Liver (tissue), 9 donors: Measurements from ENCODE around the gene SCPEP1. TPM values are rescaled to one million over a fixed set of nuclear protein-coding genes. Genes with fewer than 3 reads are reported as not detected.

Source experiments
- DNase-seq: peaks from one replicate; pipeline ENCODE4 v3.0.0-alpha.2; 2017; ENCODE audit warnings: low spot score
- H3K27ac ChIP-seq, 2 donors: one replicate each; pipeline ENCODE4 v1.7.0; 2013; ENCODE audit warnings: inconsistent platforms in 2 of 2, low read length in 2 of 2, control low read depth in 1 of 2, low read depth in 1 of 2, mild to moderate bottlenecking in 1 of 2
- H3K27me3 ChIP-seq, 4 donors: one replicate each; pipeline versions ENCODE4 v1.6.1 to v1.7.0; 2013; ENCODE audit warnings: low read length in 3 of 4, inconsistent platforms in 1 of 4, mild to moderate bottlenecking in 1 of 4, moderate library complexity in 1 of 4; ENCODE audit not compliant: control insufficient read depth in 4 of 4, insufficient read depth in 4 of 4
- H3K36me3 ChIP-seq, 4 donors: one replicate each; pipeline versions ENCODE4 v1.6.1 to v1.7.0; 2013; ENCODE audit warnings: low read length in 3 of 4, mild to moderate bottlenecking in 3 of 4, low read depth in 1 of 4, moderate library complexity in 1 of 4; ENCODE audit not compliant: control insufficient read depth in 4 of 4, insufficient read depth in 3 of 4
- H3K4me1 ChIP-seq, 4 donors: one replicate each; pipeline versions ENCODE4 v1.6.1 to v1.7.0; 2013; ENCODE audit warnings: low read length in 3 of 4, mild to moderate bottlenecking in 3 of 4, moderate library complexity in 1 of 4; ENCODE audit not compliant: control insufficient read depth in 4 of 4, insufficient read depth in 4 of 4
- H3K4me3 ChIP-seq, 3 donors: one replicate each; pipeline versions ENCODE4 v1.6.1 to v1.7.0; 2013; ENCODE audit warnings: low read length in 3 of 3, control low read depth in 1 of 3, low read depth in 1 of 3, mild to moderate bottlenecking in 1 of 3
- H3K9ac ChIP-seq, 2 donors: one replicate each; pipeline ENCODE4 v1.7.0; 2013; ENCODE audit warnings: low read length in 2 of 2, mild to moderate bottlenecking in 2 of 2, moderate library complexity in 2 of 2, control low read depth in 1 of 2, low read depth in 1 of 2
- H3K9me3 ChIP-seq, 4 donors: one replicate each; pipeline versions ENCODE4 v1.6.1 to v1.7.0; 2013; ENCODE audit warnings: low read length in 3 of 4; ENCODE audit not compliant: control insufficient read depth in 4 of 4
- EGR1 ChIP-seq, 2 donors: IDR thresholded peaks; 2 replicates each; pipeline ENCODE4 v1.6.1; 2016 to 2018; ENCODE audit warnings: antibody characterized with exemption in 2 of 2, low read depth in 2 of 2
- FOXA2 ChIP-seq: IDR thresholded peaks from 2 replicates; pipeline ENCODE4 v1.6.1; 2016; ENCODE audit warnings: antibody characterized with exemption
- GABPA ChIP-seq, 2 donors: IDR thresholded peaks in 1 of 2; conservative IDR thresholded peaks in 1 of 2; 2 replicates each; pipeline ENCODE4 v1.6.1; 2016; ENCODE audit warnings: antibody characterized with exemption in 2 of 2, mild to moderate bottlenecking in 1 of 2, moderate library complexity in 1 of 2
- HNF4A ChIP-seq, 2 donors: conservative IDR thresholded peaks; 2 replicates each; pipeline ENCODE4 v1.6.1; 2016; ENCODE audit warnings: antibody characterized with exemption in 2 of 2, mild to moderate bottlenecking in 2 of 2
- JUND ChIP-seq, 2 donors: IDR thresholded peaks; 2 replicates each; pipeline ENCODE4 v1.6.1; 2016; ENCODE audit warnings: antibody characterized with exemption in 2 of 2
- NR2F2 ChIP-seq: IDR thresholded peaks from 2 replicates; pipeline ENCODE4 v1.6.1; 2016; ENCODE audit warnings: antibody characterized with exemption
- RXRA ChIP-seq, 2 donors: IDR thresholded peaks; 2 replicates each; pipeline ENCODE4 v1.6.1; 2017 to 2018; ENCODE audit warnings: antibody characterized with exemption in 2 of 2, mild to moderate bottlenecking in 1 of 2
- TAF1 ChIP-seq: conservative IDR thresholded peaks from 2 replicates; pipeline ENCODE4 v1.6.1; 2016; ENCODE audit warnings: antibody characterized with exemption, mild to moderate bottlenecking
- YY1 ChIP-seq: IDR thresholded peaks from 2 replicates; pipeline ENCODE4 v1.6.1; 2016; ENCODE audit warnings: antibody characterized with exemption, mild to moderate bottlenecking
- WGBS: extraction: QIAGEN DNeasy Blood & Tissue Kit; methylation state at CpG from one replicate; pipeline ENCODE4 v1.1.7; 2013; 5-methylcytosine and 5-hydroxymethylcytosine counted together
- polyA plus RNA-seq, 2 donors: library from polyadenylated mRNA; stranded (reverse) in 1 of 2; unstranded in 1 of 2; fragments of 200-250 nt in 1 of 2; fragments of >200 nt in 1 of 2; fragmentation: Nextera tagmentation in 1 of 2; extraction: Ambion mirVana in 1 of 2; gene quantifications; one replicate each; pipeline versions ENCODE4 v1.2.1 to v1.2.3, GENCODE V29; 2013 to 2015
- total RNA-seq, 2 donors: library from RNA; depleted of rRNA; stranded (reverse); fragments of >200 nt; gene quantifications; one replicate each; pipeline ENCODE4 v1.2.3, GENCODE V29; 2014
- TF ChIP-seq, protein P1 (sequence below): IDR thresholded peaks from 2 replicates; pipeline ENCODE4 v1.6.1; 2016; ENCODE audit warnings: antibody characterized with exemption, mild to moderate bottlenecking
- TF ChIP-seq, protein P2 (sequence below): IDR thresholded peaks from 2 replicates; pipeline ENCODE4 v1.6.1; 2016; ENCODE audit warnings: antibody characterized with exemption
- TF ChIP-seq, protein P3 (sequence below): IDR thresholded peaks from 2 replicates; pipeline ENCODE4 v1.6.1; 2016; ENCODE audit warnings: antibody characterized with exemption
- TF ChIP-seq, protein P4 (sequence below): IDR thresholded peaks from 2 replicates; pipeline ENCODE4 v1.6.1; 2016; ENCODE audit warnings: antibody characterized with exemption
- donor health status: healthy.
- donor health status: healthy.
- donor health status: healthy.
- donor health status: healthy.
- donor health status: healthy.

The SCPEP1 gene
- total and polyA plus RNA-seq, 4 donors, result 15.7 to 29.3 (median 28.2) TPM

DNA sequence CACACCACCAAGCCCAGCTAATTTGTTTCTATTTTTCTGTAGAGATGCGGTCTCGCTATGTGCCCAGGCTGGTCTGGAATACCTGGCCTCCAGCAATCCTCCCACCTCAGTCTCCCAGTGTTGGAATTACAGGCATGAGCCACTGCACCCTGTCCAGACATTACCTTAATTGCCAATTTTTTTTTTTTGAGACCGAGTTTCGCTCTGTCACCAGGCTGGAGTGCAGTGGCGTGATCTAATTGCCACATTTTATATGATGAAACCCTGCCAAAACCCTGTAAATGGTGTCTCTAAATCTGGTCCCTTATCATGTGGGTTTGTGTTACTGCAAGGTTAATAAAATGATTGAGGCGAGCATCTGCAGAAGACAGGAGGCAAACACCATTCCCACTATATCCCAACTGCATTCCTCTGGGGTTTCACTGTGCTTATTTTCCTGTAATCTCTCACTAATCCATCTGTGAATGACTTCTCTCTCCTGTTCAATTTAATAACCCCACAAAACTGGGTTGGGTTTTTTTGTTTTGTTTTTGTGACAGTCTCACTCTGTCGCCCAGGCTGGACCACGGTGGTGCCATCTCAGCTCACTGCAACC, 44.7 kb upstream of the SCPEP1 start:
- Histone ChIP-seq H3K4me3 (no peak overlapping the region), H3K27me3 (no peaks in the 10 kb centered on the region), H3K4me1 (no peaks in the 10 kb centered on the region), H3K36me3 (peaks cover 0 to 16% (median 6%) of the 10 kb centered on the region in 4 donors), H3K9ac (no peak overlapping the region), H3K9me3 (no peaks in the 10 kb centered on the region), H3K27ac (no peak overlapping the region)
- no peak for DNase-seq
- 96% methylated on average over 8 of the region's 8 CpGs for WGBS
- TF ChIP-seq YY1 (no peak), GABPA (IDR thresholded peaks at IDR 0.05 in 1 of 2, conservative IDR thresholded peaks at IDR 0.05 in 1 of 2) (no peak), RXRA (IDR thresholded peaks at IDR 0.05) (no peak), NR2F2 (no peak), JUND (IDR thresholded peaks at IDR 0.05) (no peak), TAF1 (no peak), FOXA2 (no peak), HNF4A (conservative IDR thresholded peaks at IDR 0.05) (no peak), EGR1 (IDR thresholded peaks at IDR 0.05; ENCODE audit: low read depth in 2 of 2) (no peak)
- TF ChIP-seq, protein P1, sequence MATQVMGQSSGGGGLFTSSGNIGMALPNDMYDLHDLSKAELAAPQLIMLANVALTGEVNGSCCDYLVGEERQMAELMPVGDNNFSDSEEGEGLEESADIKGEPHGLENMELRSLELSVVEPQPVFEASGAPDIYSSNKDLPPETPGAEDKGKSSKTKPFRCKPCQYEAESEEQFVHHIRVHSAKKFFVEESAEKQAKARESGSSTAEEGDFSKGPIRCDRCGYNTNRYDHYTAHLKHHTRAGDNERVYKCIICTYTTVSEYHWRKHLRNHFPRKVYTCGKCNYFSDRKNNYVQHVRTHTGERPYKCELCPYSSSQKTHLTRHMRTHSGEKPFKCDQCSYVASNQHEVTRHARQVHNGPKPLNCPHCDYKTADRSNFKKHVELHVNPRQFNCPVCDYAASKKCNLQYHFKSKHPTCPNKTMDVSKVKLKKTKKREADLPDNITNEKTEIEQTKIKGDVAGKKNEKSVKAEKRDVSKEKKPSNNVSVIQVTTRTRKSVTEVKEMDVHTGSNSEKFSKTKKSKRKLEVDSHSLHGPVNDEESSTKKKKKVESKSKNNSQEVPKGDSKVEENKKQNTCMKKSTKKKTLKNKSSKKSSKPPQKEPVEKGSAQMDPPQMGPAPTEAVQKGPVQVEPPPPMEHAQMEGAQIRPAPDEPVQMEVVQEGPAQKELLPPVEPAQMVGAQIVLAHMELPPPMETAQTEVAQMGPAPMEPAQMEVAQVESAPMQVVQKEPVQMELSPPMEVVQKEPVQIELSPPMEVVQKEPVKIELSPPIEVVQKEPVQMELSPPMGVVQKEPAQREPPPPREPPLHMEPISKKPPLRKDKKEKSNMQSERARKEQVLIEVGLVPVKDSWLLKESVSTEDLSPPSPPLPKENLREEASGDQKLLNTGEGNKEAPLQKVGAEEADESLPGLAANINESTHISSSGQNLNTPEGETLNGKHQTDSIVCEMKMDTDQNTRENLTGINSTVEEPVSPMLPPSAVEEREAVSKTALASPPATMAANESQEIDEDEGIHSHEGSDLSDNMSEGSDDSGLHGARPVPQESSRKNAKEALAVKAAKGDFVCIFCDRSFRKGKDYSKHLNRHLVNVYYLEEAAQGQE, result no peak
- TF ChIP-seq, protein P2, sequence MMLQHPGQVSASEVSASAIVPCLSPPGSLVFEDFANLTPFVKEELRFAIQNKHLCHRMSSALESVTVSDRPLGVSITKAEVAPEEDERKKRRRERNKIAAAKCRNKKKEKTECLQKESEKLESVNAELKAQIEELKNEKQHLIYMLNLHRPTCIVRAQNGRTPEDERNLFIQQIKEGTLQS, result no peak
- TF ChIP-seq, protein P3, sequence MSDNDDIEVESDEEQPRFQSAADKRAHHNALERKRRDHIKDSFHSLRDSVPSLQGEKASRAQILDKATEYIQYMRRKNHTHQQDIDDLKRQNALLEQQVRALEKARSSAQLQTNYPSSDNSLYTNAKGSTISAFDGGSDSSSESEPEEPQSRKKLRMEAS, result no peak

DNA sequence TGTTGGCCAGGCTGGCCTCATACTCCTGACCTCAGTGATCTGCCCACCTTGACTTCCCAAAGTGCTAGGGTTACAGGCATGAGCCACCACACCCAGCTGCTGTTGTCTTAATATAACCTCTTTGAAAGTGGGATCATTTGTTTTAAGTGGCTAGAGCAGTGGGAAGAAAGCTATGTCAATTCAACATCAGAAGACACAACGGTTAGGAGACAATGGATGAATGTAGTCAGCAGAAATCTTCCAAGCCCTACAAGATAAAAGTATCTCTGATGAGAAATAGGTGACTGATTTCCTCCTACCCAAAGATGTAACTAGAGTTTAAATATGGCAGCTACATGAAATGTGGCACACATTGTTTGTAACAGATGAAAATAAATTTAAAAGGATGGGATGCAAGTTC, 44.1 kb upstream of the SCPEP1 start:
- Histone ChIP-seq H3K4me1 (no peaks in the 10 kb centered on the region), H3K4me3 (no peak overlapping the region), H3K9me3 (no peaks in the 10 kb centered on the region), H3K9ac (no peak overlapping the region), H3K36me3 (peaks cover 0 to 16% (median 6%) of the 10 kb centered on the region in 4 donors), H3K27ac (no peak overlapping the region), H3K27me3 (no peaks in the 10 kb centered on the region)
- 86% methylated on average over 1 of the region's 1 CpG for WGBS
- TF ChIP-seq GABPA (IDR thresholded peaks at IDR 0.05 in 1 of 2, conservative IDR thresholded peaks at IDR 0.05 in 1 of 2) (no peak), YY1 (no peak)
- TF ChIP-seq, protein P4, sequence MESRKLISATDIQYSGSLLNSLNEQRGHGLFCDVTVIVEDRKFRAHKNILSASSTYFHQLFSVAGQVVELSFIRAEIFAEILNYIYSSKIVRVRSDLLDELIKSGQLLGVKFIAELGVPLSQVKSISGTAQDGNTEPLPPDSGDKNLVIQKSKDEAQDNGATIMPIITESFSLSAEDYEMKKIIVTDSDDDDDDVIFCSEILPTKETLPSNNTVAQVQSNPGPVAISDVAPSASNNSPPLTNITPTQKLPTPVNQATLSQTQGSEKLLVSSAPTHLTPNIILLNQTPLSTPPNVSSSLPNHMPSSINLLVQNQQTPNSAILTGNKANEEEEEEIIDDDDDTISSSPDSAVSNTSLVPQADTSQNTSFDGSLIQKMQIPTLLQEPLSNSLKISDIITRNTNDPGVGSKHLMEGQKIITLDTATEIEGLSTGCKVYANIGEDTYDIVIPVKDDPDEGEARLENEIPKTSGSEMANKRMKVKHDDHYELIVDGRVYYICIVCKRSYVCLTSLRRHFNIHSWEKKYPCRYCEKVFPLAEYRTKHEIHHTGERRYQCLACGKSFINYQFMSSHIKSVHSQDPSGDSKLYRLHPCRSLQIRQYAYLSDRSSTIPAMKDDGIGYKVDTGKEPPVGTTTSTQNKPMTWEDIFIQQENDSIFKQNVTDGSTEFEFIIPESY, result no peak
- no peak for DNase-seq
